GM19240 (cell line): ENCODE measurements around the gene SLC38A7.
"Not testable (repeated sequence)": the region's sequence is repeated elsewhere in the genome, so short reads cannot be mapped to it uniquely, and the experiment has no call there.

Source experiments
- DNase-seq: peaks from one replicate; pipeline ENCODE4 v3.0.0; 2011; ENCODE audit warnings: low spot score; ENCODE audit not compliant: insufficient read length

SLC38A7 gene

DNA sequence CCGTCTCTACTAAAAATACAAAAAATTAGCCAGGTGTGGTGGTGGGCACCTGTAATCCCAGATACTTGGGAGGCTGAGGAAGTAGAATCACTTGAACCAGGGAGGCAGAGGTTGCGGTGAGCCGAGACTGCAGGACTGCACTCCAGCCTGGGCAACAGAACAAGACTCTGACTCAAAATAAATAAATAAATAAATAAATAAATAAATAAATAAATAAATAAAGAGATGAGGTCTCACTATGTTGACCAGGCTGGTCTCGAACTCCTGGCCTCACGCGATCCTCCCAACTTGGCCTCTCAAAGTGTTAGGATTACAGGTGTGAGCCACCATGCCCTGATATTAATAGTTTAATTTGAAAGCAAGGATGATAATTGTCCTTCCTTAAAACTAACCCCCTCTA lies 47.5 kb downstream of the SLC38A7 start:
- DNase-seq, result not testable (repeated sequence)

DNA sequence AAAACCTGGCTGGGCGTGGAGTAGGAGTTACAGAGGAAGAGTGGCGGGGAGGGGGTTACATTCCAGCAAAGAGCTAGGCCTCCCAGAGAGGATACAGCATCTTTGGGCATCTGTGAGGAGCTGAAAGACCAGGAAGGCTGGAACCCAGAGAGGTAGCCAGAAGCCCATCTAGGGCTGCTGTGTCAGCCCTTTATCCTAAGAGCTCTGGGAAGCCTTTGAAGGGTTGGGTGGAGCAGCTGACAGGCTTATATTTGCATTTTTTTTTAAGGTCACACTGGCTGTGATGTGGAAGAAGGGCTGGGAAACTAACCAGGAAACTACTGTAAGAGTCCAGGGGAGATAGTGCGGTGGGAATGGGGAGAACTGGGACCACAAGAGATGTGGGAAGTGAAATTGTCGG lies 48.1 kb downstream of the SLC38A7 start:
- no peak for DNase-seq

GRCh38 chr16:58635502-58635901 lies 49.1 kb downstream of the SLC38A7 start:
- DNase-seq, result no peak

GRCh38 chr16:58634265-58634802 lies 50.2 kb downstream of the SLC38A7 start:
- DNase-seq, result no peak

DNA sequence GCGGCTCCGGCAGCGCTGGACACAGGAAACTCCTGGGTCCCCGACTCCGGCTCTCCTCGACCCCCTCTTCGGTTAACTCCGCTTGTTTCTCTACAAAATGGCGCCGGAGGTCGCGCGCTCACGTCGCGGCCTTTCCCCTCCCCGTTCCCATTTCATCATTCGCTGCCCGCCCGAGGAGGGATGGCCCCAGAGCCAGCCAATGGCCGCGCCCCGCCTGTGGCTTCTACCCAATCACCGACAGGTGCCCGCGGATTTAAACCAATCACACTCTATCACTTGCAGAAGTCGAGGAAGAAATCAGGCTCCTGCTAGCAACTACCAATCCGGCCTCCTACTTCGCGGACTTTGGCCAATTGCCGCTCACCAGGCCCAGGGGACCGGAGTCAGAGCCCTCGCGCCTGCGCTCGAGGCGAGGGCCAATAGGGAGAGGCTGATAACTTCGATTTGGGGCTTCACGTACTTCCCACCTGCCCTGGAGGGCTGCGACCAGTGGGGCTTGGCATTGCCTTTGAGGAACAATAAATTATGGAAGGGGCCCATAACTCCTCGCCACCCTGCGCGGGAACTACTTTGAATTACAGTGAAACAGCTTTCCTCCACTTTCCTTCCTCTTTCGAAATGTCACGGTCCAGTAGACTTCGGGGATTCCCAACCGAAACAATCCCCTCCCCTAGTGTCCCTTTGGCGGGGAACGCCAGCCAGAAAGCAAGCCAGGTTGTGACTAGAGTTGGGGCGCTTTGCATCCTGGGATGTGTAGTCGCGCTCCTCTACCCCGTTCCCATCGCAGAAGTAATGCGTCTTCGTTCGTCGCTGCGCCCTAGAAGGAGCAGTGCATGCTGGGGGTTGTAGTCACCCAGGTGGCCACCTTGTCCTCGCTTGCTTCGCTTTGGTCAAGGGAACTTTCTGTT lies 54.6 kb downstream of the SLC38A7 start, which contains the start of gene CNOT1:
TSS of gene CNOT1 (minus strand) at position 94 of the 908 bp plus-strand sequence. CDS start 30,489 bp downstream, outside the sequence.
- DNase-seq, result peak; percentile 78

- no peak for DNase-seq
These were observed 55.5 kb downstream of the SLC38A7 start for GRCh38 chr16:58628845-58629732.

- DNase-seq, result no peak
These were observed 60.4 kb downstream of the SLC38A7 start for GRCh38 chr16:58624209-58624608.

GRCh38 chr16:58620396-58620795 lies 64.2 kb downstream of the SLC38A7 start:
- DNase-seq, result no peak

GRCh38 chr16:58615280-58615679 lies 69.3 kb downstream of the SLC38A7 start:
- no peak for DNase-seq
